ENCODE measurements around the gene CDKAL1. TPM values are rescaled to one million over a fixed set of nuclear protein-coding genes. Genes with fewer than 3 reads are reported as not detected.

CDKAL1 gene
- total and polyA plus RNA-seq, 2 donors (not counting 3 experiments of a cell fraction or from before 2014, with no cell fraction given): 6.1 to 20.5 TPM

DNA sequence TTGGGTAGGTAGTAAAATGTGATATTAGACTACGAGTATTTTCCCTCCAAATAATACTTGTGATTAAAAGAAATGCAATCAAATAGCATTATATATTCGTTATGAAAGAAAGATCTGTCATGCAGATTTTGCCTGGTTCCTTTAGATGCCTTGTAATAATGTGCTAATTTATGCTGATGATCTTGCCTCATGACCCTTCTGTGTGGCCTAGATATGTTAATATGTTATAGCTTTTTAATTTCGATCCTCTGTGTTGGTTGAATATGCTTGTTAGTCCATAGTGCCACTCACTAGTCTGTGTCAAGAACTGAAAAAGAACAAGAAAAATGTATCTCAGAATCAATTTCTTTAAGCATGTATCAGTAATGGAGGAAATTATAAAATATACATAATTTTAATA lies 31.9 kb downstream of the CDKAL1 start:
- TF ChIP-seq JUN (IDR thresholded peaks at IDR 0.05; ENCODE audit: borderline replicate concordance, insufficient read depth, insufficient read length, low read depth) (no peak), FOS (IDR thresholded peaks at IDR 0.05; ENCODE audit: borderline replicate concordance, insufficient read depth, low read length) (no peak), GATA2 (IDR thresholded peaks at IDR 0.05; ENCODE audit: insufficient read depth, insufficient read length, low read depth, low read length) (no peak), EZH2 (IDR thresholded peaks at IDR 0.05; ENCODE audit: borderline replicate concordance, low read depth, low read length, severe bottlenecking) (no peak)
- DNase-seq (ENCODE audit: low read depth, low spot score) (no peak), FAIRE-seq (no peak)
- dilution Hi-C loops (cut with MboI; ENCODE audit: extremely low pct_ligation_motif_present, low sequenced_read_pairs) (no loop called here), intact Hi-C loops (cut with micrococcal nuclease) (loop anchor here (10.0 kb wide), 2 partner anchors 439 to 549 kb away; no protein-coding TSS in a partner anchor)
- Histone ChIP-seq H3K27me3 (ENCODE audit: control insufficient read depth in 2 of 2, insufficient read depth in 2 of 2, low read length in 2 of 2) (no peaks in the 10 kb centered on the region), H3K79me2 (ENCODE audit: control insufficient read depth, insufficient read depth, low read length) (peaks cover 3% of the 10 kb centered on the region), H2AFZ (ENCODE audit: low read depth, low read length) (no peak overlapping the region), H4K20me1 (replicated peaks; ENCODE audit: control insufficient read depth, extremely low read depth, insufficient read depth, low read length) (no peaks in the 10 kb centered on the region), H3K4me2 (ENCODE audit: insufficient read depth, low read length) (no peak overlapping the region), H3K9me3 (replicated peaks; ENCODE audit: control insufficient read depth, insufficient read depth, low read length) (no peaks in the 10 kb centered on the region), H3K36me3 (ENCODE audit: control insufficient read depth in 2 of 2, extremely low read depth in 1 of 2, insufficient read depth in 2 of 2, low read length in 2 of 2) (no peaks in the 10 kb centered on the region), H3K9ac (replicated peaks; ENCODE audit: extremely low read depth, insufficient read depth, low read length) (no peak overlapping the region), H3K9me1 (replicated peaks; ENCODE audit: control insufficient read depth, extremely low read depth, insufficient read depth, low read length) (no peaks in the 10 kb centered on the region), H3K4me3 (replicated peaks in 1 of 3; ENCODE audit: insufficient read depth in 1 of 3, low read depth in 1 of 3, low read length in 3 of 3) (no peak overlapping the region), H3K4me1 (ENCODE audit: control insufficient read depth, extremely low read depth, insufficient read depth, low read length) (peaks cover 12% of the 10 kb centered on the region), H3K27ac (ENCODE audit: insufficient read depth, low read depth, low read length) (no peak overlapping the region)
- POLR2A ChIA-PET: interaction anchor here (1.7 kb wide), 1 partner anchor 1027 kb away, joined by 4 read pairs; the partner anchor contains the start of gene SOX4
- no TSS peak for BruUV-seq (replicated peaks)
- CTCF ChIA-PET: interaction anchor here (1.0 to 6.5 kb wide), 2 partner anchors 9 to 1025 kb away, joined by 3 to 222 read pairs; partner anchors contain the start of gene SOX4

GRCh38 chr6:20569000-20569610 lies 34.8 kb downstream of the CDKAL1 start:
- DNase-seq (ENCODE audit: low read depth, low spot score): no peak
- Histone ChIP-seq H4K20me1 (replicated peaks; ENCODE audit: control insufficient read depth, extremely low read depth, insufficient read depth, low read length) (no peaks in the 10 kb centered on the region), H3K4me1 (ENCODE audit: control insufficient read depth, extremely low read depth, insufficient read depth, low read length) (peaks cover 18% of the 10 kb centered on the region), H3K4me3 (replicated peaks in 1 of 3; ENCODE audit: insufficient read depth in 1 of 3, low read depth in 1 of 3, low read length in 3 of 3) (no peak overlapping the region), H3K27me3 (ENCODE audit: control insufficient read depth in 2 of 2, insufficient read depth in 2 of 2, low read length in 2 of 2) (no peaks in the 10 kb centered on the region), H3K4me2 (ENCODE audit: insufficient read depth, low read length) (no peak overlapping the region), H2AFZ (ENCODE audit: low read depth, low read length) (no peak overlapping the region), H3K9me1 (replicated peaks; ENCODE audit: control insufficient read depth, extremely low read depth, insufficient read depth, low read length) (no peaks in the 10 kb centered on the region), H3K9me3 (replicated peaks; ENCODE audit: control insufficient read depth, insufficient read depth, low read length) (no peaks in the 10 kb centered on the region), H3K79me2 (ENCODE audit: control insufficient read depth, insufficient read depth, low read length) (peaks cover 4% of the 10 kb centered on the region), H3K27ac (ENCODE audit: insufficient read depth, low read depth, low read length) (no peak overlapping the region), H3K9ac (replicated peaks; ENCODE audit: extremely low read depth, insufficient read depth, low read length) (no peak overlapping the region), H3K36me3 (ENCODE audit: control insufficient read depth in 2 of 2, extremely low read depth in 1 of 2, insufficient read depth in 2 of 2, low read length in 2 of 2) (no peaks in the 10 kb centered on the region)
- dilution Hi-C loops (cut with MboI; ENCODE audit: extremely low pct_ligation_motif_present, low sequenced_read_pairs) (no loop called here), intact Hi-C loops (cut with micrococcal nuclease) (loop anchor here (10.0 kb wide), 2 partner anchors 436 to 546 kb away; no protein-coding TSS in a partner anchor)
- CTCF ChIA-PET: no interaction called here
- no TSS peak for BruUV-seq (replicated peaks)
- no peak for FAIRE-seq
- POLR2A ChIA-PET: interaction anchor here (1.2 kb wide), 1 partner anchor 1024 kb away, joined by 3 read pairs; the partner anchor contains the start of gene SOX4
- no peak for TF ChIP-seq EZH2 (IDR thresholded peaks at IDR 0.05; ENCODE audit: borderline replicate concordance, low read depth, low read length, severe bottlenecking)
- TF ChIP-seq, protein P1, sequence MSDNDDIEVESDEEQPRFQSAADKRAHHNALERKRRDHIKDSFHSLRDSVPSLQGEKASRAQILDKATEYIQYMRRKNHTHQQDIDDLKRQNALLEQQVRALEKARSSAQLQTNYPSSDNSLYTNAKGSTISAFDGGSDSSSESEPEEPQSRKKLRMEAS (IDR thresholded peaks at IDR 0.05; ENCODE audit: insufficient read depth, insufficient read length): no peak
- TF ChIP-seq POLR2AphosphoS5 (IDR thresholded peaks at IDR 0.05; ENCODE audit: insufficient read depth, low read depth, low read length): no peak
- no peak for TF ChIP-seq JUN (IDR thresholded peaks at IDR 0.05; ENCODE audit: borderline replicate concordance, insufficient read depth, insufficient read length, low read depth)
- no peak for TF ChIP-seq FOS (IDR thresholded peaks at IDR 0.05; ENCODE audit: borderline replicate concordance, insufficient read depth, low read length)
- no peak for TF ChIP-seq MYC (IDR thresholded peaks at IDR 0.05; ENCODE audit: low read depth, low read length)
- no peak for TF ChIP-seq POLR2A (IDR thresholded peaks at IDR 0.05; ENCODE audit: low read depth, low read length)
- no peak for TF ChIP-seq GATA2 (IDR thresholded peaks at IDR 0.05; ENCODE audit: insufficient read depth, insufficient read length, low read depth, low read length)
- no peak for TF ChIP-seq CTCF (IDR thresholded peaks at IDR 0.05; ENCODE audit: extremely low read depth in 1 of 2, insufficient read depth in 1 of 2, low read depth in 1 of 2, low read length in 2 of 2)
